HG03469 (cell line): ENCODE data around the gene FNDC3B.

ENCODE experiments used
- ATAC-seq: cut with Tn5 transposase; IDR thresholded peaks from one replicate; pipeline ENCODE4 v1.9.1; 2021; ENCODE audit warnings: mild to moderate bottlenecking, moderate library complexity, moderate number of reproducible peaks; ENCODE audit not compliant: unreplicated experiment

The FNDC3B gene

DNA sequence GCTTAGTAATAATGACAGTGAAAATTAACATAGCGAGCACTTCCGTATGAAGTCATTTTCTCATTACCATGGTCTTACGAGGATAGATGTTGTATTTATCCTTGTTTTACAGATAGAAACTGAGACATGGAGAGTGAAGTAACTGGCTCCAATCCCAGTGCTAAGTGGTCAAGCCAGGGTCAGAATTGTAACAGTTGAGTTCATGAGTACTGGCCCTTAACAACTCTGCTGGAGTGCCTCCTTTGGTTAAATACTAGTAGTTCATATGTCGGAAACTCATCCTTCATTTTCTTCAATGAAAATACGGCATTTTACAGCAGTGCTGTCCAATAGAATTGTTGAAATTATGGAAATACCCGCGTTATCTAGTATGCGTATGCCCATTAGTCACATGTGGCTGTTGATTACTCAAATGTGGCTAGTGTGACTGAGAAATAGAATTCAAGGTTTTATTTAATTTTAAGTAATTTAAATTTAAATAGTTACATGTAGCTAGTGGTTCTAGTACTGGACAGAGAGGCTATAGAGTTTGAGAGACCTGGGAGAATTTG is 32.5 kb downstream of the FNDC3B start:
- ATAC-seq, result no peak

DNA sequence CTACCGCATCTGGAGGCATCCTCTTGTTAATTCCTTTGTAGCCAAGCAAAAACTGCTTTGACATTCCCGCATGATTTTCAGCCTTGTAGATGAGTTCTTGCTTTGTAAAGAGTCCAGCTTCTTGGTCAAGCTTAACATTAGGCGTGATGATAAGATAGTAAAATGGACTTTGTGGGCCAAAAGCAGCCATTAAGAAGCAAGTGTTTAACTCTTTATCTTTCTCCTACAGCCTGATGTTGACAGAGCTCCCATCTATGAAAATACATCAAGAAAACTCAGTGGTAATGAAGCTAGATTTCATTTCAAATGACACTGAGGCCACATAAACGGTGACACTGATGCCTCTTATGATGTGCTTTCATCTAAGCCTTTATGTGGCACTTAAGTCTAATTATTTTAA is 33.2 kb downstream of the FNDC3B start:
- no peak for ATAC-seq

DNA sequence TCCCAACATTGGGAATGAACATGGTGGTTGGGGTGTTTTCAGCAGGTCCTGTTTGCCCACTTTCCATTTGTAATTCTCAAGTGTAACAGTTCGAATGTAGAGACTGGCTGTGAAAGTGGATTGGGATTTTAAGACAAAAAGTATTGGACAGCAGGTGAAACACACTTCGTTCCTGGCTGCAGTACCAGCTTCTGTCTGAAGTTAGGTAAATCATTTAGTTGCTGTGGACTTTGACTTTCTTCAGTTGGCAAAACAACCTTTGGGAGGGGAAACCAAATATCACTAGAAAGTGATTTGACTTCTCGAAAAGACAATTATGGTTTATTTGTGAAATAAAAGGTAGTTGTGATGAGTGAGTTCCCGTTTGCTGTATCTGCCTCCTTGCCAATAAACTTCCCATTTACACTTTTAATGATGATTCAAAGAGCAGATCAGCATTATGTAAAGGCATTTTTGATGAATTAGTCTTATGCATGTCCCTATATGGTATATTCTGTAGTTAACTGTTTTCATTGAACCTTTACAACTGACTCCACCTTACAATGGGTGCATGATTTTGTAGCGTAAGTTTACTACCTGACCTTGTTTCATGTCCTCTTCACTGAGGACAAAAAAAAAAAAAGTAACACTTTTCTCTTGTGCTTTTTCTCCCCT is 34.0 kb downstream of the FNDC3B start:
- no peak for ATAC-seq

DNA sequence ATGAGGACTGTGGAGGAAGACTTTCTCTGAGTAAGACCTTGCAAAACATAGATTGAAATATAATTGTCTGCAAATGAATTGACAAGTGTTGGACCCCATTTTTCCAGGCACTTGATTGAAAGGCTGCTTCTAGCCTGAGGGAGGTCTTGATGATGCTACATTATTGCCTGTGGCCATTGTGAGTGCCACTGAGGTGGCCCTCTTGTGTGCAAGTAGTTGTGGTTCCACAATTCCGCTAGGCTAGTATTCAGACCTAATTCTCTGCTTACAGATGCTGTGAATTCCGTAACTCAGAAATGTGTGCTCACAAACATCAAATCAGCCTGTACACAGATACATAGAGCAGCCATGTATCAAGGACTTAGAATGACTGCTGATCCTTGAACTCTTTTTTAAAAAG is 34.7 kb downstream of the FNDC3B start:
- ATAC-seq, result no peak

DNA sequence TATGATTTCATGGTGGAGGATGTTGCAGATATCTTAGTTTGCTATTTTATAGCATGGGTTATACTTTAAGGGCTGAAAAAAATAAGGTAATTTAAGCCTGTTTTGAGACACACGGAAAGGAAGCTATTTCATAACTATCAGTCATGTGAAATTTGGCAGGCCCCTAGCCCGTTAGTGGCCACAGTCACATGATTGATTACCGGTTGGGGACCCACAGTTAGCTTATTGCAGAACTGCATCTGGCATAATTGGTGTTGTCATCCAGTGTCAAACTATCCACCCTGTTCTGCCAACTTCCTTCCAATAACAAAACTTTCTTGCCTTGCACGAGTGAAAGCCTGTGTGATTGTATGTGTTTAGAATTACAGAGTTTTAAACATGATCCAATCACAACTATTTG is 35.2 kb downstream of the FNDC3B start:
- ATAC-seq, result no peak

DNA sequence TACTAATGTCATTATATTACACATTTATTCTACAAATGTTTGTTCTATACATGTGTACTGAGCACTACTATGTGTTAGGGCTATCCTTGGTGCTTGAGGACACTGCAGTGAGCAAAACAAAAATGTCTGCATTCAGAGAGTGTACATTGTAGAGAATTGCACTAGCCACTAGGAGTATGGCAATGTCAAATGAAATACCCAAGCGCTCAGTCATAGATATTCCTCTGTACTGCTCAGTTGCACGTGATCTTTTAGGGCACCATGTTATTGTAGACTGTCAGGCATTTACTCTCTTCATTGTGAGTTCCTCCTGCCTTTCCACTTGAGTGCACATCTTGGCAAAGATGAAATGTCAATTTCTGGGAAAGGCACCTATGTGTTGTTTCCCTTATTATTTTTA is 36.8 kb downstream of the FNDC3B start:
- ATAC-seq, result no peak

DNA sequence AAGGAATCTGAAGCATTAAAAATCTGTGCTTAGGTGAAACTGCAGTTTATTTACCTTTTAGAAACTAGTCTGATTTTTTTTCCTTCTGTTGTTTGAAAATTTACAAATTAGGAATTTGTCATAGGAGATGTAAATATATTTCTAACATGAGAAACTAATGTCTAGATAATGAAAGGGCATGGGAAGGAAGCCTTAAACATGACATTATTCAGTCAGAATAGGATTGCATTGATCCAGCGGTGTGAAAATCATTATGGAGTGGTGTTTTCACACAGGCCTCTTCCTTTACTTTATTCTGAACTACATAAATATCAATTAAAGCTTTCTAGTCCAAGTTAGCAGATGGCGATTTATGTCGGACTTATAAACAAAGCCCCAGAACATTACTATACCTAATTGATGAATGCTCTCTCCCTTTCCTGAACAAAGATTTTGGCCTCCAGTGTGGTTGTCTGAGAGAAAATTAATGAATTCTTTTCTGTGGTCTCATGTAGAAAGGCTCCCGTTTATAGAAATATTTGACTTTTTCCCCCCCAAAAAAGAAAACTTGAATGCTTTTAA is 37.9 kb downstream of the FNDC3B start:
- ATAC-seq, result no peak

DNA sequence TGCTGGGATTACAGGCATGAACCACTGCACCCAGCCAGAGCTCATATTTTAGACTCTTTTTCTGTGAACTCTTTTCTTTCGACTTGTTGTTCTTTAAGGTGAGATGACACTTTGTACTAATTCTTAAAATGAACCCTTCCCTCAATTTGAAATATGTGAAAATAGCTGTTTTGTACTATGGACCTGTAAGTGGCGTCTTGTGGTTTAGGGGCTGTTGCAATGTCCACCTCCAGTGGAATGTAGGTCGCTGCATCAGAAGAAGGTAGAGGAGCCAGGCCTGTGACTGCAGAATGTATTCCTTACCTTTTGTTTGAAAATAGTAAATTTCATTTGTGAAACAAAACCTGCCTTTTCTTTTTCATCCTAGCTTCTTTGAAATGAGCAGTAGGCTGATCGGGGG is 38.9 kb downstream of the FNDC3B start:
- ATAC-seq, result no peak

DNA sequence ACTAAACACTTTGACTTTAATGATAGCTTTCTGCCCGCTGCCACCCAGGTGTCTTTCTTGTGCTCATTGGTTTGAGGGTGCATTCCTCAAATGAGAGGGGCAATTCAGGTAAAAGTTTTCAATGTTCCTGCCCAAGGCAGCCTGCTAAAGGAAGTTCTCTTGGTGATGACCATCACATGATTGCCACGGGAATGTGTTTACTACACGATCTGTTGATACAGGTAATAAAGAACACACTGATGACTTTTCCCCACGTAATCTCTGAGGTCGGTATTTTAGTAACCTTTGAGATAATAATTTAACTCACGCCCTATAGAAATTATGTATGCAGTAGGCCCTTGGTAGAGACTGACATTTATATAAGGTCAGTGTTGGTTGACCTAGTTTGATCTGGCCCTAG is 39.3 kb downstream of the FNDC3B start:
- ATAC-seq, result no peak

DNA sequence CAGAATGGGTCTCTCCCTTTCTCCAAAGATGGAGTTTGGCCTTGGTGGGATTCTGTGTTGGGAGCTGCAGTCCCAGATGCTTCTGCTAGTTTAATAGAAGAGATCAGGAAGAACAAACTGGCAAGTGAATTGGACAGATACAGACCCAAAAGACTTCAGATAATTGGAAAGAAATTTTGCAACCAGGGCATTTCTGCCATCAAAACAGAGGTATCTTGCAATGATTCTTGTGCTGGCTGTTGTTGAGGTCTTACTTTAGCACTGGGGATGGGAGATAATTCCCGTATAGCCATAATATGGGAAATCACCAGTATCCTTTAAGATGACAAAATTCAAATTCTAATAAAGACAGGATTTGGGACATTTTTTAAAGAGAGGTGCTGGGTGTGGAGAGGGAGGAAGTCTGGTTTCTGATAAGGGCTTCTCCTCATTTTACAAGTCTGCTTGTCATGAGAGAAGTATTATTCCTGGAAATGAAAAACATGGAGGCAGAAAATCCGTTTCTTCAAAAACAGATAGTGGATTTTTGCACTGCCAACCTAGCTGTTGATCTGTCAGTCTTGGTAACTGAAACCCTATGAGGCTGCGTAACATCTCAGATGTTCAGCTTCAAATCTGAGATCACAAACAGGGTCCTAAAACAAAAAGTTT is 40.1 kb downstream of the FNDC3B start:
- ATAC-seq, result no peak

DNA sequence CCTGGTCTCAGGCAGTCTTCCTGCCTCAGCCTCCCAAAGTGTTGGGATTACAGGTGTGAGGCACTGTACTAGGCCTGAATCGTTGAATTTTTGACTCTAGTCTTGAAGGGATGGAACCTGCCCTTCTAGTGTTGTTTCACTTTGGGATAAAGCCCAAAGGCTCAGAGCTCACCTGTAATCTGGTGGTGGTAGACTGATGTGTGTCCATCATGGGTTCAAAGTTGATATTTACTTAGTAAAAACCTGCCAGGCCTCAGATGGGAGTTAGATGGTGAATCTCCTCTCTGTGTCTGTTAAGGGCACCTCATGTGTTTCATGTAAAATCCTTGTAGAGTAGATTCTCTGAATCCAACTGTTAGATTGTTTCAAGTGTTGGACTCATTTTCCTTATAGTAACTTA is 41.1 kb downstream of the FNDC3B start:
- ATAC-seq, result no peak

DNA sequence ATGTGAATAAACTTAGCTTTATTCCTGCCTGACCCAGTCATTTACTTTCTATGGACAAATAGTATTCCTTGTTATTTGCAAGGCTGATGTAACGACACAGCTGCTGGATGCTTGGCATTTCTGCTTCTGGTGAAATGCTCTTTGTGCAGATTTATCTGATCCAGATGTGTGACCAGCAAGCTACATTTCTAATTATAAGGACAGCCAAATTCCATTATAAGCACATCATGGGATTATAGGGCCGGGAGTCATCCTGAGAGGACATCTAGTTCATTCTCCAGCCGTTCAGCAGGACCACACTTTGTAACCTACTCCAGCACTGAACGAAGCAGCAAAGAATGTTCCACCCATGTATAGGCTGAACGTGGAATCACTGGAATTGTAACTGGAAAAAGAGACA is 42.9 kb downstream of the FNDC3B start:
- no peak for ATAC-seq

DNA sequence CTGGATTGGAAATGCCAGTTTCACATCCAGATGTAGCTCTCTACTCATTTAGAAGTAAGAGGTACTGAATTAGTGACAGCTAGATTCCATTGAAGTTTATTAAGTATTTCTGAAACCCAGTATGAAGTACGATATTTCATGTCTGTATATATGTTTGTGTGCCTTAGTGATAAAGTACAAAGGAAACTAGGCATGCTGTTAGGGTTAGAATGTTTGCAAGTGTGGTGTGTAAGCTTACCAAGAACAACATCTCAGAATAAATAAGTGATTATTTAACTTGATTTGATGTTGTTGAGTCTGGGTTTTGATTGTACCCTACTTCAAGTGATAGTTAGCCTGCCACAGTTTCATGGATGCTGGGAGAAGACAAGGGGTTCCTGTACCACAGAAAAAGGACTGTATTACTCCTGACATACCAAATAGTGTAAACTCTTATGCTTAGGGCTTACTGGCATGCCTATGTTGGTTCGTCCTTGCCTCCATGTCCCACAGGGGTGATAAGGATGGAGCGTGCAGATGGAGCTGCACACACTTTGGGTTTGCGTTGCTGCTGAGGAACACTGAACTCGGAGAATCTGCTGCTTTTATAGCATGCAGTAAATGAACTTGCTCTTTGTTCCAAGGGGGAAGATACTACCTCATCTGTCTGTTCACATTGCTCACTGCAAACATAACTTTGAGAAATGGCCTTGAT is 43.6 kb downstream of the FNDC3B start:
- ATAC-seq, result no peak

DNA sequence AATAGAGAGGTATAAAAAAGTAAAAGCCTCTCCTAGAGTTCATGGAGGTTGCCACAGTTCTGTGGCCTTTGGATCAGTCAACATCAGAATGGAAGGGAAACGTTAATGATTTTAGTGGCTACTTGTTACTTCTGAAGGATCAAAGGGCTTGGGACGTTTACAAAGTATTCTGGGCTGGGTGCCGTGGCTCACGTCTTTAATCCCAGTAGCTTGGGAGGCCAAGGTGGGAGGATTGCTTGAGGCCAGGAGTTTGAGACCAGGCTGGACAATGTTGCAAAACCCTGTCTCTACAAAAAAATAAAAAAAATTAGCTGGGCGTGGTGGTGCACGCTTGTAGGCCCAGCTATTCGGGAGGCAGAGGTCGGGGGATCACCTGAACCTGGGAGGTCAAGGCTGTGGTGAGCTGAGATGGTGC is 44.6 kb downstream of the FNDC3B start:
- ATAC-seq, result no peak

DNA sequence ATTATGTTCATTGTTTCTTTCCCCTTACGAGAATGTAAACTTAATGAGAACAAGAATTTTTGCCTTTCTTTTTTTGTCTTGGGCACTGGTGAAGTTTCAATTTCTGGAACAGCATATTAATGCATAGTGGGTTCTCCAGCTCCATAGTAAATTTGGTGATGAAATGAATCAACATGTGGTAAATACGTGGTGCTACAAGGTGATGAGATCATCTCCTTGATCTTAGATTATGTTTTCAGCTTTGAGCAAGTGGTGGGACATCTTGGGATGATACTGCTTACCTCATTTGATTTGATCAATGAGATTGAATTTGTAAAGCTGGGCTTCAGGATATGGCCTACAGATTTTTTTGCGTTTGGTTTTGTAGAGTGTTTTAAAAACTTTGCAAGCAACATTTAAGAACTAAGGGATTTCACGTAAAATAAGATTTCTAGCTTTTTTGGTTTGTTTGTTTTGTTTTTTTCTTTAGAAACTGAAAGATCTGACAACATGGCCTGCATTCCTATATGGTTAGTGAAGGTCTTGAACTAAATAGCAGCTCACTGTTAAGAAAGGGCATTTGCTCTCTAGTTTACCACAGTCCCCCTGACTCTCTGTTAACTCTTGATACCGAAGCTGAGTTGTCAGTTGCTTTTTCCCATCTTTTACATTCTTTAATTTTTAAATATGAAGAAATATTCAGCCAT is 45.6 kb downstream of the FNDC3B start:
- ATAC-seq, result no peak

DNA sequence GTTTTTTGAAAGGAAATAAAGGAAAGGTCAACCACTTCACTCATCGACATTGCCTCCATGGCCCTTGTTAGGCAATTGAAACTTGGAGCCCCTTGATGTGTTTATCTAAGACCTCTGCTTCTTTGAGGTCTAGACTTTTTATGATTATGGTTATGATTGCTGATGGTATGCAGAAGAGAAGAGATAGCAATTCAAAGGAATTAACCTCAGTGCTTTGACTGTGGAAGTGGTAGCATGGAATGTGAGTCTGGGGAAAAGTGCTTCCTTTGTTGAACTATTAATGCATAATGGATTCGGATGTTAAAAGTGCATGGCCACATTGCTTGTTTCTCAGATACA is 46.1 kb downstream of the FNDC3B start:
- ATAC-seq, result no peak

DNA sequence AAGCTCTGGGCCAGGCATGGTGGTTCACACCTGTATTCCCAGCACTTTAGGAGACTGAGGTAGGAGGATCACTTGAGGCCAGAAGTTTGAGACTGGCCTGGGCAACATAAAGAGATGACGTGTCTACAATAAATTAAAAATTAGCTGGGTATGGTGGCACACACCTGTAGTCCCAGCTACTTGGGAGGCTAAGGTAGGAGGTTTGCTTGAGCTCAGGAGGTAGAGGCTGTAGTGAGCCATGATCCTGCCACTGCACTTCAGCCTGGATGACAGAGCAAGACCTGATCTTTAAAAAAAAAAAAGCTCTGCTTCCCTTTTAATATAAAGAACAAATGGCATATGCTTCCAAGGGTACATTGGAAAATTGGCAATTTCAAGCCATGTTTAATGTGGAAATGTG is 46.7 kb downstream of the FNDC3B start:
- ATAC-seq, result no peak

DNA sequence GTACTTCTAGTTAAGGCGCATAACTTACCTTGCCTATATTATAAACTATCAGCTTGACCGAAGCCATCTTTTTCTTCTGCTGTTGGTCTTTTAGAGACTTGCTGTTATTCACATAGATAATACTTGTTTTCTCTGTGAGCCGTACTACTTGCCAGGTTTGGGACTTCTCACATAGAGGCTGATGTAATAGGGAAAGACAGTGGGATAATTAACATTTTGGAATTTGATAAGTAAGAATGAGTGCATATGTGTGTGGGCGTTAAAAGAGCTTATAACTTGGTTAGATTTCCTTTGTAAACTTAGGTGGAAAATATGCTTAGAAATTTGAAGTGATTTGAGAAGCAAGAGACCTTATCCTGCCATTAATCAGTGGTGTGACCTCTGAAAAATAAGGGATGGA is 47.8 kb downstream of the FNDC3B start:
- ATAC-seq, result no peak

DNA sequence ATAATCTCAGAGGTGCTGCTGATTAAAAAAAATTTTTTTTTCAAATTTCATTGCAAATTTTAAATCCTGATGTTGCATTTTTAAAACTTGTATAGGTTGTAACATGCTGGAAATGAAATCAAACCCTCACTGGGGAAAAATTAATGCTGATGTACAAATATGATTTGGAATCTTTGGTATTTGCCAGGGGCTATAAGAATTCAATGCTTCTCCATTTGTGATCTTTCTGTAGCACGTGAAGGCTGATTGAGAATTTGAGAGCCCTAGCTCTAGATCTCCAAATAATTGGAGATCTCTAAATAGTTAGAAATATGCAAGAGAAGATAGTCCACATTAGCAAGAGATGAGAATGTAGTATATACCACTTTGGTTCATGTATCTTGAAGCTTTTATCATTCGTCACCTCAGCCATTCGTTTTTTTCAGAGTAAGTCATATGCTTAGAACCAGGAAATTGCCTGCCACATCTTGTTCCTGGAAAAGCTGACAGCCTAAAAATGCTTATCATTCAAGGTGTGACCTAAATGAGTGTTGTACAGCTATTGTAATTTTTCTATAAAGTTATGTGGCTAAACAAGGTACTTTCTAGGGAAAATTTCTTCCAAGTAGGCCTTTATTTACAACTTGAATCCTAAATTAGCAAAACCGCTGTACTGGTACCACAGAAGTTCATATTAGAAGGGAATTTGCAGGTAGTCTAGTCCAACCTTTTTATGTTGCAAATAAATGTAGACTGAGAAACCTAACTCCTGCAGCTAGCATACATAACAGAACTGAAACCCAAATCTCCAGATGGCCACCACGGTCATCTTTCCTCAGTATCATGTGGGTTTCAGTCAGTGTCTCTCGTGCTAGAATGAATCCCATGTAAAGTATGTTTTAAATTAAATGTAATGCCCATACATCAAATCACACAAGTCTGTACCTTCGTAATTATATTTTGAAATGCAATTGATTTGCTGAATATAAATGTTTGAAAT is 48.5 kb downstream of the FNDC3B start:
- peak; percentile 83 for ATAC-seq

DNA sequence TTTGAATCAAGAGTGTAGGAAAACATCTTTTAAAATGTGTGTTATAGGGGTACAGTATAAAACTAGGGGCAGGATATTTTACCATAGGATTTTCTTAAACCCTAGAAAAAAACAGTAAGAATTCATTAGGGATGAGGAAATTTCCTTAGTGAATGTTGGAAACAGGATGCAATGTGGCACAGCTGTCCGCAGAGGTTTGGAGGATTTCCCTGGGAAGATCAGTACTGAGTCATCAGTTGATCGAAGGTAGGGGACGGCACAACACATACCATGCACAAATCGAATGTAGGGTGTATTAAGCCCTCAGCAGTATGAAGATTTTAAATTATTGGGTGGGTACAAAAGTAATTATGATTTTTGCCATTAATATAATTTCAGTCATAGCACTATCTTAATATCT is 49.9 kb downstream of the FNDC3B start:
- no peak for ATAC-seq
